ENCODE measurements around the gene NGB.

The NGB gene

GRCh38 chr14:77230914-77231313 lies 40.1 kb downstream of the NGB start:
- DNase-seq (ENCODE audit: low spot score) = no peak

GRCh38 chr14:77228056-77228455 lies 43.0 kb downstream of the NGB start:
- DNase-seq (ENCODE audit: low spot score) = no peak

- DNase-seq (ENCODE audit: low spot score) = no peak
Measured at GRCh38 chr14:77225892-77226557, 45.0 kb downstream of the NGB start.

GRCh38 chr14:77225254-77225653 lies 45.8 kb downstream of the NGB start:
- no peak for DNase-seq (ENCODE audit: low spot score)

- DNase-seq (ENCODE audit: low spot score) = no peak
Measured at GRCh38 chr14:77224212-77224611, 46.8 kb downstream of the NGB start.

DNA sequence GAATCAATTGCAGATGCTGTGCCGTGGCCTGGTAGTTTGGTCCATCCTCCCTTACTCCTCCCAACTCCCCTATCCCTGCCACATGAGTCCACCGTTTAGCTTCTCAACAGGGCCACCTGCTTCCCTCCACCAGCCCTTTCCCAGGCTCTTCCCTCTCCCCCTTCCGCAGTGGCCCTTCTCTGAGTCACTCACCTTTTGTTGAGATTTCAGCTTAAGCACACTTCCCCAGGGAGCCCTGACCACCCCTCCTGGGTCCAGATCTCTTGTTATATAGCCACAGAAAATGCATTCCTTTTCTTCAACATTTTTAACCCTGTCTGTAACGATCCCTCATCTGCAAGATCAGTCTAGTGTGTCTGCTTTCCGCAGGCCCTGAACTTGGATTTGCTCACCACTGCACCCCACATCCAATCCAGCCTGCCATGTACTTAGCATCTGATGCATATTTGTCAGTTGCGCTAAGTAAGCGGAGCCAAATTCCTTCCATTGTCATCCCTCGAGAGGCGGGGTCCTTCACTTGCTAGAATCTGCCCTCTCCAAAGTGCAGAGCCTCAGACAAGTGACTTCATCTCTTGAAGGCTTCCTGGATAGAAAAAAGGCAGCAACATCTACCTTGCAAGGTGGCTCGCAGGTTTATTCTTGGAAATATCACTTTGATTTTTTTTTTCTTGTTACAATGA lies 48.3 kb downstream of the NGB start:
- DNase-seq (ENCODE audit: low spot score) = no peak

- no peak for DNase-seq (ENCODE audit: low spot score)
Measured at GRCh38 chr14:77221241-77221871, 49.6 kb downstream of the NGB start.

DNA sequence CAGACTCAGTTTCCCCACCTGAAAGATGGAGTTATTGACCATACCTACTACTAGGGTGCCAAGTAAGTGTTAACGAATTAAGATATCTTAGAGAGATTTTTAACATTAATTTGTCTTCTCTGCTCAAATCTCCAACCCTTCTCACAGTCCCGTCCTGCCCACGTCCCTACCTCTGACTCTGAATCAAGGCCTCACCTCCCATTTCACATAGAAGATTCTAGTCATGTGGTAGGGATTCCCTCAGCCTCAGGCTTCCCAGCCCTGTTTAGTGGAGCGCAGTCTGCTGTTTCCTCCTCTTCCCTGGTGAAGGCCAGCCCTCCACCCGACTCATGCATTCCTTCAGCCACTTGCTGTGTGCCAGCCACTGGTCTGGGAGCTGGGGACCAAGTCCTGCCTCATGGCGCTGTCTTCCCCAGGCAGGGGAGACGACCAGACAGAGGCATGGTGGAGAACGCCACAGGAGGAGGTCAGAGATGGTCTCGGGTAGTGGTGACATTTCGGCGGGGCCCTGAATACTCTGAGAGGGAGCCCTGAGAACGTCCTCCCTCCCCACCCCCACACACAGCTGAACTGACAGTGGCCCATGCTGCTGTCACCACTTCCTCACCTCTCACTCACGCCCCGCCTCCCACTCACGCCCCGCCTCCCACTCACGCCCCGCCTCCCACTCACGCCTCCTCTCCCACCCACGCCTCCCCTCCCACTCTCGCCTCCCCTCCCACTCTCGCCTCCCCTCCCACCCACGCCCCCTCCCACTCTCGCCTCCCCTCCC lies 50.6 kb downstream of the NGB start:
- DNase-seq (ENCODE audit: low spot score) = no peak

DNA sequence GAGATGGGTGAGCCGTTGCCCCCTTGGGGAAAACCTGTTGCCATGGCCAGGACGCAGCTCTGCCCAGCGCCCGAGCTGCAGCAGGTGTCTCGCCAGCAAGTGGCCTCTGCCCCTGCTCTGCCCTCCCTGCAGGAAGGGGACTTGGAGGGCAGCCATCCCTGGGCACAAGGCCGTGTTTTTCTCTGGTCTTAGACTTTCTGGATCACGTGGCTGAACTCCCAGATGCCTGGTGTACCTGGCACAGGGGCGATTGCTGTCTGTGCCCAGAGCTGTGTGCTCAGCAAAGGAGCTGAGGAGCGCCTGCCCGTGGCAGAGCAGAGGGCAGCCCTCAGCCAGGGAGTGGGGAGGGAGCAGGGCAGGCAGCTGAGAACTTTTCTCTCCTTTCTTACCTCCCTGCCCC lies 51.4 kb downstream of the NGB start:
- no peak for DNase-seq (ENCODE audit: low spot score)

- DNase-seq (ENCODE audit: low spot score) = no peak
Measured at GRCh38 chr14:77217551-77217950, 53.5 kb downstream of the NGB start.
